HPDE6-E6E7 (cell line): ENCODE measurements around the gene TAGLN2.

Experiments
- DNase-seq: peaks from one replicate; pipeline ENCODE4 v3.0.0; 2011; ENCODE audit warnings: missing footprints; ENCODE audit errors: extremely low spot score

Gene TAGLN2

GRCh38 chr1:159949981-159950381 is 24.7 kb upstream of the TAGLN2 start:
- DNase-seq: no peak

- no peak for DNase-seq
Observed at GRCh38 chr1:159949123-159949522, 23.8 kb upstream of the TAGLN2 start.

GRCh38 chr1:159947942-159948341 is 22.6 kb upstream of the TAGLN2 start:
- DNase-seq: no peak

GRCh38 chr1:159946242-159947187 is 21.2 kb upstream of the TAGLN2 start:
- DNase-seq: no peak

GRCh38 chr1:159945483-159946241 is 20.4 kb upstream of the TAGLN2 start, which contains the start of gene IGSF9:
TSS of gene IGSF9 (minus strand) at chr1:159945613. CDS start at chr1:159943454, 2,159 bp downstream.
- peak; percentile 96 for DNase-seq

GRCh38 chr1:159944623-159945455 is 19.5 kb upstream of the TAGLN2 start:
- DNase-seq: no peak

- DNase-seq: no peak
Observed at GRCh38 chr1:159943908-159944622, 18.8 kb upstream of the TAGLN2 start.

- no peak for DNase-seq
Observed at GRCh38 chr1:159943278-159943640, 18.0 kb upstream of the TAGLN2 start.

- DNase-seq: no peak
Observed at GRCh38 chr1:159942632-159943277, 17.4 kb upstream of the TAGLN2 start.

GRCh38 chr1:159941591-159942560 is 16.6 kb upstream of the TAGLN2 start:
- no peak for DNase-seq

- DNase-seq: no peak
Observed at GRCh38 chr1:159941141-159941540, 15.8 kb upstream of the TAGLN2 start.

GRCh38 chr1:159940006-159940620 is 14.8 kb upstream of the TAGLN2 start:
- no peak for DNase-seq

- no peak for DNase-seq
Observed at GRCh38 chr1:159939678-159940002, 14.3 kb upstream of the TAGLN2 start.

GRCh38 chr1:159938905-159939677 is 13.8 kb upstream of the TAGLN2 start:
- no peak for DNase-seq

GRCh38 chr1:159938211-159938852 is 13.0 kb upstream of the TAGLN2 start:
- no peak for DNase-seq

GRCh38 chr1:159937054-159937750 is 11.9 kb upstream of the TAGLN2 start:
- DNase-seq: no peak

- no peak for DNase-seq
Observed at GRCh38 chr1:159936273-159936904, 11.1 kb upstream of the TAGLN2 start.
